GM19395 (cell line): ENCODE measurements around the gene CCDC27.
"Not testable (repeated sequence)": the region's sequence is repeated elsewhere in the genome, so short reads cannot be mapped to it uniquely, and the experiment has no call there.

Experiments
- ATAC-seq: cut with Tn5 transposase; IDR thresholded peaks from one replicate; pipeline ENCODE4 v1.9.1; 2021; ENCODE audit warnings: mild to moderate bottlenecking, moderate library complexity; ENCODE audit not compliant: unreplicated experiment

Gene CCDC27

GRCh38 chr1:3717715-3718601 is 34.3 kb upstream of the CCDC27 start:
- no peak for ATAC-seq

GRCh38 chr1:3718764-3719163 is 33.5 kb upstream of the CCDC27 start:
- ATAC-seq = no peak

DNA sequence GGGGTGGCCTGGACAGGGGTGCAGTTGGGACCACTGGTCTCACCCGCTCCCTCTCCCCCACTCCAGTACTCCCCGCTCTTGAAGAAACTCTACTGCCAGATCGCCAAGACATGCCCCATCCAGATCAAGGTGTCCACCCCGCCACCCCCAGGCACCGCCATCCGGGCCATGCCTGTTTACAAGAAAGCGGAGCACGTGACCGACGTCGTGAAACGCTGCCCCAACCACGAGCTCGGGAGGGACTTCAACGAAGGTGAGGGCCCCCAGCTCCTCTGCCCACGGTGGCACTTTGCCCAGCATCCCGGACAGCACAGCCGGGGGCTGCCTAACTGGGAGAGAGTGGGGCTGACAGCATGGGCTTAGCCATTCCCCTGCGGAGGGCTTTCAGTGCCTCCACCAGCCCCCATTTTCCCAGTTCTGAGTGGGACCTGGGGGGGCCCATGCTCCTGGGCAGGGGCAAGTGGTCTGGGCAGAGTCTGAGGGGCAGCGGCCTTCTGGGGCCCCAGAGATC is 30.2 kb upstream of the CCDC27 start:
- no peak for ATAC-seq

- no peak for ATAC-seq
These were observed 29.4 kb upstream of the CCDC27 start for GRCh38 chr1:3722846-3723245.

- ATAC-seq = not testable (repeated sequence)
These were observed 27.7 kb upstream of the CCDC27 start for GRCh38 chr1:3724416-3725030.

DNA sequence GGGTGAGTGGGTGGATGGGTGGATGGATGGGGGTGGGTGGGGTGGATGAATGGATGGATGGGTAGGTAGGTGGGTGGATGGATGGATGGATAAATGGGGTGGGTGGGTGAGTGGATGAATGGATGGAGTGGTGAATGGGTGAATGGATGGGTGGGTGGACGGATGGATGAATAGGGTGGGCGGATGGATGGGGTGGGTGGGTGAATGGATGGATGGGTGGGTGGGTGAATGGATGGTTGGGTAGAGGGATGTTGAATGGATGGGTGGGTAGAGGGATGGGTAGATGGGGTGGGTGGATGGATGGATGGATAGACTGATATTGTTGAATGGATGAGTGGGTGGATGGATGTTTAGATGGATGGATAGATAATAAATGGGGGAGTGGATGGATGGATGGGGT is 26.9 kb upstream of the CCDC27 start:
- ATAC-seq = no peak

DNA sequence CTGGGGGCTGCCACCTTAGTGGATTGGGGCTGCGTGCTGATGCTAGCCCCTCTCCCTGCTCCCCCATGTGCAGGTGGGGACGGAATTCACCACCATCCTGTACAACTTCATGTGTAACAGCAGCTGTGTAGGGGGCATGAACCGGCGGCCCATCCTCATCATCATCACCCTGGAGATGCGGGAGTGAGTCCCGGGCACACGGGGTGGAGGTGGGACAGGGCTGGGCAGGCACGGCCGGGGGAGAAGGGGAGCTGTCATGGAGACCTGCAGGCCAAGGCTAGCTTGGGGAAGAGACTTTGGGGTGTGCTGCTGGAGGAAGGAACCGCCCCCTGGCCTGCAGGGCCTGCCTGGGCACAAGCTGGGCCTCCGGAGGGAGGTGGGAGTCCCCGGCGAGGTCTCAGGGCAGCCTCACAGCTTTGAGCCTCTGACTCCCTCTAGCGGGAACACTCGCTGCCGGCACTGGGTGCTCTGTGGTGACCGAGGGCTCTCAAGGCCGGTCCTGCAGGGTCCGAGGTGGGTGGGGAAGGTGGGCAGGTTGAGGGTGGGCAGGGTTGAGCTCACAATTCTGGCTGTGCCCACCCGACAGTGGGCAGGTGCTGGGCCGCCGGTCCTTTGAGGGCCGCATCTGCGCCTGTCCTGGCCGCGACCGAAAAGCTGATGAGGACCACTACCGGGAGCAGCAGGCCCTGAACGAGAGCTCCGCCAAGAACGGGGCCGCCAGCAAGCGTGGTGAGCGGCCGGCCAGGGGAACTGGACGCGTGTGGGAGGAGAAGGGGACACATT is 25.0 kb upstream of the CCDC27 start:
- no peak for ATAC-seq

- no peak for ATAC-seq
These were observed 24.1 kb upstream of the CCDC27 start for GRCh38 chr1:3727825-3728776.

DNA sequence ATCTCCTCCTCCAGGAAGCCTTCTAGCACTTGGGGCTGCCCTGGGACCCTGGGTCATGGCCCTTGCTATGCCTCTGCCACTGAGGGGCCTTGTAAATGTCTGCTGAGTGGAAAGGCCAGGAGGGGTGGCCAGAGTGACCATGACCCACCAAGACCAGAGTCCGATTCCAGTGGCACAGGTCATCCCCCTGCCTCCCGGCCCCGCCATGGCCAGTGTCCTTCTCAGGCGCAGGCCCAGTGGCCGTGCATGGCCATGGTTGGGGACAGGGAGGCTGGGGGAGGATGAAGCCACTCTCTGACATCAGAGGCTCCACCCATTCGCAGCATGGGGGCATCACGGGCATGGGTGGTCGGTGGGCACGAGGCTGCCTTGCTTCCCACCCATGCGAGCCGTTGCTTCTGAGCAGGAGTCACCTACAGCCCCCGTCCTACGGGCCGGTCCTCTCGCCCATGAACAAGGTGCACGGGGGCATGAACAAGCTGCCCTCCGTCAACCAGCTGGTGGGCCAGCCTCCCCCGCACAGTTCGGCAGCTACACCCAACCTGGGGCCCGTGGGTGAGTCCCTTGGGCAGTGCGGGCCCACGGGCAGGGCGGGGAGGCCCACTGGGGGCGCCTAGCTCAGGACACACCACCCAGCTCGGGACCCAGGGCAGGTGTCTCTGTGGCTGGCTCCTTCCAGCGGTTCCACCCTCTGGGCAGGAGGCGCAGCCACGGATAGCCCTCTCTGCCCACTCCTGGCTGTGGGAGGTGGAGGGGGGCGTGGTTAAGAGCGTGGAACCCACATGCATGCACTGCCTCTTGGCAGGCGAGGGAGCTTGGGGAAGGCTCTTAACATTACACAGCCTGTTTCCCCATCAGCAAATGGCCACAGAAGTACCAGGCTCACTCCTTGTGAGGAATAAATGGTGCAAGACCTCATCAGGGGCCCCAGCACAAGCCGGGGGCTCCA is 22.4 kb upstream of the CCDC27 start:
- ATAC-seq = no peak

DNA sequence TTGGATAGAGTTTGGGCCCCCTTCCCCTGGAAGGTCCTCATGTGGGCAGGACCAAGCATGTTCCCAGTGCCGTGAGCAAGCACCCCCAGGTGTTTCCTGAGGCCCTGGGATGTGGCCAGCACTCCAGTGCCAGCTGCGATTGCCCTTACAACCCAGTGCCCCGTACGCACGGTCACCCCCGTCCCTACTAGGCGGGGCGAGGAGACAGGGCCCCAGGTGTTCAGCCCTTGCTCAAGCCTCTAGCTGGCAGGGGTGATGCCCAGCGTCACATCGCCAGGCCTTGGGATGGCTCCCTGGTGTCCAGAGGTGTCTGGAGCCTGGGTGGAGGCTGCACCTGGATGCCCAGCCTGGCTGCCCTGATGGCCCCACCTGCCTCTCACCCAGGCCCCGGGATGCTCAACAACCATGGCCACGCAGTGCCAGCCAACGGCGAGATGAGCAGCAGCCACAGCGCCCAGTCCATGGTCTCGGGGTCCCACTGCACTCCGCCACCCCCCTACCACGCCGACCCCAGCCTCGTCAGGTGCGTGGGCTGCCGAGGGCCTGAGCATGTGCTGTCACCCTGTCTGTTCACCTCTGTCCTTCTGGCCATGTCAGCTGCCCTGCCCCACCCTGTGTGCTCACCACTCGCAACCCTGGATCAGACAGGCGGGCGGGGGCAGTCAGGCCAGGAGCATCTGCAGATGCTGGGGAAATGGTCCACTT is 21.6 kb upstream of the CCDC27 start:
- no peak for ATAC-seq

DNA sequence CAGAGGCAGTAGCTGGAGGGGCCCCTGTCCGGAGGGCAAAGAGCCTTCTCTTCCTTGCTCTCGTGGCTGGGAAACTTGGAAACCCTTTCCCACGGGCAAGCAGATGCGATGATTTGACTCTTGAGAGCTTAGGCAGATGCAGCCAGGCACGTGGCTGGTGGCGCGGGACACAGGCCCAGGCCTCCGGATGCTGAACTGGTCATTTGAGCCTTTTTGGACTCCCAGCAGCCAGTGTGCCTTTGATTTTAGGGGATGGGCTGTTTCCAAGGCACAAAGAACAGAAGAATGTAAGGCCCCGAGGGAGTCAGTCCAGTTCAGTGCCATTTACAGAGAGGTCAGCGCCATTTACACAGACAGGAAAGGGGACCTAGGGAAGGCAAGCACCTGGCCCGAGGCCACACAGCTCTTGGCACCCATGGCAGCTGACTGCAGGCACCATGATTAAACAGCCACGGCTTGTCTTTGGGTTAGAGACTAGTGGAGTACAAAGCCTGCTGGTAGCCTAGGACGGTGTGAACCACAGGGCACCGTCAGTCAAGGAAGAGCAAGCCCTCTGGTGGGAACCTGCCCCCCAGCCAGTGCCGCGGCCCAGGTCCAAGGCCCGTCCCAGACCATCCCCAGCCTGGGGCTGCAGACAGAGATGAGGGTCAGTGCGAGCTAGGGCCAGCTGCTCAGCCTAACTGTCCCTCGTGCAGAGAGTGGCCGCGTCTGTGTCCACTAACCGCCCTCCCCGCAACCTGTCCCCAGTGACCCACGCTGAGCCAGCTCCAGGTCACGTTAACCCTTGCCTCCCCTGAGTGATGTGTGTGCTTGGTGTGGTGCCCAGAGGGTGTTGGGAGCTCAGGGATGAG is 20.4 kb upstream of the CCDC27 start:
- no peak for ATAC-seq

GRCh38 chr1:3732434-3733093 is 19.7 kb upstream of the CCDC27 start:
- no peak for ATAC-seq

DNA sequence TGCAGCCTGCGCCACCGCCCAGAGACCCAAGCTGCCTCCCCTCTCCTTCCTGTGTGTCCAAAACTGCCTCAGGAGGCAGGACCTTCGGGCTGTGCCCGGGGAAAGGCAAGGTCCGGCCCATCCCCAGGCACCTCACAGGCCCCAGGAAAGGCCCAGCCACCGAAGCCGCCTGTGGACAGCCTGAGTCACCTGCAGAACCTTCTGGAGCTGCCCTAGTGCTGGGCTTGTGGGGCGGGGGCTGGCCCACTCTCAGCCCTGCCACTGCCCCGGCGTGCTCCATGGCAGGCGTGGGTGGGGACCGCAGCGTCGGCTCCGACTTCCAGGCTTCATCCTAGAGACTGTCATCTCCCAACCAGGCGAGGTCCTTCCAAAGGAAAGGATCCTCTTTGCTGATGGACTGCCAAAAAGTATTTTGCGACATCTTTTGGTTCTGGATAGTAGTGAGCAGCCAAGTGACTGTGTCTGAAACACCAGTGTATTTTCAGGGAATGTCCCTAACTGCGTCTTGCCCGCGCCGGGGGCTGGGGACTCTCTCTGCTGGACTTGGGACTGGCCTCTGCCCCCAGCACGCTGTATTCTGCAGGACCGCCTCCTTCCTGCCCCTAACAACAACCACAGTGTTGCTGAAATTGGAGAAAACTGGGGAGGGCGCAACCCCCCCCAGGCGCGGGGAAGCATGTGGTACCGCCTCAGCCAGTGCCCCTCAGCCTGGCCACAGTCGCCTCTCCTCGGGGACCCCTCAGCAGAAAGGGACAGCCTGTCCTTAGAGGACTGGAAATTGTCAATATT is 19.0 kb upstream of the CCDC27 start:
- no peak for ATAC-seq

- no peak for ATAC-seq
These were observed 18.2 kb upstream of the CCDC27 start for GRCh38 chr1:3733883-3734589.

GRCh38 chr1:3734602-3735001 is 17.6 kb upstream of the CCDC27 start:
- no peak for ATAC-seq
